Activated T-cell treated with anti-CD3 and anti-CD28 coated beads, Interleukin-2, amount 50 U/mL, for 24 hours (primary cell): ENCODE measurements around the gene SEC14L2.

Source experiments
- DNase-seq: peaks from one replicate; pipeline ENCODE4 v3.0.0-alpha.2; 2020
- H3K27ac Mint-ChIP-seq: 2 replicates; pipeline ENCODE4 v1.8.0; 2020; ENCODE audit warnings: mild to moderate bottlenecking, mixed read lengths
- H3K27me3 Mint-ChIP-seq: 2 replicates; pipeline ENCODE4 v1.8.0; 2020; ENCODE audit warnings: mixed read lengths
- H3K36me3 Mint-ChIP-seq: 2 replicates; pipeline ENCODE4 v1.8.0; 2020; ENCODE audit warnings: low read depth, mixed read lengths
- H3K4me1 Mint-ChIP-seq: 2 replicates; pipeline ENCODE4 v1.8.0; 2020; ENCODE audit warnings: low read depth, mixed read lengths
- H3K4me3 Mint-ChIP-seq: 2 replicates; pipeline ENCODE4 v1.8.0; 2020; ENCODE audit warnings: mild to moderate bottlenecking, moderate library complexity, mixed read lengths
- H3K9me3 Mint-ChIP-seq: 2 replicates; pipeline ENCODE4 v1.8.0; 2020; ENCODE audit warnings: mixed read lengths

The SEC14L2 gene

GRCh38 chr22:30396871-30397655 is at the start of gene SEC14L2:
Gene SEC14L2 (plus strand): TSS chr22:30397018. CDS start chr22:30397117, 99 bp downstream.
- Mint-ChIP-seq H3K36me3 (peaks cover 15% of the 10 kb centered on the region), H3K27me3 (peaks cover 4% of the 10 kb centered on the region), H3K4me3 (peak within 1 kb of the TSS; percentile 90), H3K4me1 (peaks cover 49% of the 10 kb centered on the region), H3K9me3 (no peaks in the 10 kb centered on the region), H3K27ac (peak within 1 kb of the TSS; percentile 87)
- DNase-seq = peak; percentile 81

DNA sequence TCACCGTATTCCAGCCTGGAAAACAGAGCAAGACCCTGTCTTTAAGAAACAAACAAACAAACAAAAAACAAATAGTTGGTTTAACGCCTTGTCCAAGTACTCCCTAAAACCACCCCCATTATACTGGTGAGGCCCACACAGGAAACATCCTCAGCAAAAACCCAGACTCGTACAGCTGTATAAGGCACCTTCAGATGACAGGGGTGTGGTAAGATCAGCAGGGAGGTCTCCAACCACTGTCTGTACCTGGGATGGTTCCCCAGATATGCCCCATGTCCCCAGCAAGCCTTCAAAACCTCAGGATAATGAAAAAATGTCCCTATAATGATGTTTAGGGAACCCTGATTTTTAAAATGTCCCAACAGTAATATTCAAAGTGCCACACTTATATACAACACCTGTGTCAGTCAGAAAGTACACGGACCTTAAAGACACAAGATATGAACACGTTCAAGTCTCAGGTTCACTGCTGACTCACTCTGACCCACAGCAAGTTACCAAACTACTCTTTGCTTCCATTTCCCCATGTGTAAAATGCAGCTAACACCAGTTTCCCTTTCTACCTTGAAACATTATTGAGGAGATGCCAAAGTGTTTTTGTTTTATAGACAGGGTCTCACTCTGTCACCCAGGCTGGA is 49.4 kb upstream of the SEC14L2 start:
- H3K4me1 Mint-ChIP-seq = peaks cover 76% of the 10 kb centered on the region
- no peaks in the 10 kb centered on the region for H3K9me3 Mint-ChIP-seq
- peak overlapping the region; percentile 12 for H3K4me3 Mint-ChIP-seq
- DNase-seq = no peak
- no peaks in the 10 kb centered on the region for H3K27me3 Mint-ChIP-seq
- H3K36me3 Mint-ChIP-seq = peaks cover 99% of the 10 kb centered on the region
- peak overlapping the region; percentile 83 for H3K27ac Mint-ChIP-seq

GRCh38 chr22:30348404-30348803 is 48.4 kb upstream of the SEC14L2 start:
- peak overlapping the region; percentile 33 for H3K4me3 Mint-ChIP-seq
- H3K9me3 Mint-ChIP-seq = no peaks in the 10 kb centered on the region
- DNase-seq = no peak
- H3K27ac Mint-ChIP-seq = peak overlapping the region; percentile 83
- no peaks in the 10 kb centered on the region for H3K27me3 Mint-ChIP-seq
- peaks cover 80% of the 10 kb centered on the region for H3K4me1 Mint-ChIP-seq
- peaks cover 97% of the 10 kb centered on the region for H3K36me3 Mint-ChIP-seq

- peak overlapping the region; percentile 83 for H3K27ac Mint-ChIP-seq
- peak overlapping the region; percentile 33 for H3K4me3 Mint-ChIP-seq
- DNase-seq = no peak
- peaks cover 97% of the 10 kb centered on the region for H3K36me3 Mint-ChIP-seq
- H3K27me3 Mint-ChIP-seq = no peaks in the 10 kb centered on the region
- H3K9me3 Mint-ChIP-seq = no peaks in the 10 kb centered on the region
- peaks cover 84% of the 10 kb centered on the region for H3K4me1 Mint-ChIP-seq
Observed at GRCh38 chr22:30348809-30349208, 48.0 kb upstream of the SEC14L2 start.

DNA sequence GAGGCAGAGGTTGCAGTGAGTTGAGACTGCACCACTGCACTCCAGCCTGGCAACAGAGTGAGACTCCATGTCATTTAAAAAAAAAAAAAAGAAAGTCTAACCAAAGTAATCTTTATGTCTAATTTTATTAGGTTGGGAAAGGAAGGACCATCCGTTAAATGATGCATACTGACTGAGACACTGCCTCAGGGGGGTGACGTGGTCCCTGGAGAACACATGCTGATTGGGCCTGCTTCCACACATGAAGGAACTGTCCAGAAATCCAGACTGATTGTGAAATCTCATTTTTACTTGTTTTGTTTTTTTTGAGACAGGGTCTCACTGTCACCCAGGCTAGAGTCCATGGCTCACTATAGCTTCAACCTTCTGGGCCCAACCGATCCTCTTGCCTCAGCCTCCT is 45.6 kb upstream of the SEC14L2 start:
- H3K27me3 Mint-ChIP-seq = no peaks in the 10 kb centered on the region
- peak overlapping the region; percentile 83 for H3K27ac Mint-ChIP-seq
- H3K4me1 Mint-ChIP-seq = peaks cover 85% of the 10 kb centered on the region
- H3K36me3 Mint-ChIP-seq = peaks cover 95% of the 10 kb centered on the region
- DNase-seq = no peak
- H3K4me3 Mint-ChIP-seq = no peak overlapping the region
- H3K9me3 Mint-ChIP-seq = no peaks in the 10 kb centered on the region

DNA sequence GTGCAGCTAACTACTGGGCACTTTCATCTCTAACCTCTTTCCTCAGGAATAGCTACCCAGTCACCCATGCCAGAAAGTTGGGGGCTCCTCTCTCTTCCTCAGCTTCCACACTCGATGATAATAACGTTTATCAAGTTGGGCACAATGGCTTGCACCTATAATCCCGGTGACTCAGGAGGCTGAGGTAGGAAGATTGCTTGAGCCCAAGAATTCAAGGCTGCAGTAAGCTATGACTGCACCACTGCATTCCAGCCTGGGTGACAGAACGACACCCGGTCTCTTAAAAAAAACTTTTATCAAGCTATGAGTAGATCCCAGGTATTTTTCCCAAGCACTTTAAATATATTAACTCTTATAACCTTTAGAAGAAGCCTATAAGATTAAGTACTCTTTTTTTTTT is 42.2 kb upstream of the SEC14L2 start:
- Mint-ChIP-seq H3K4me1 (peaks cover 65% of the 10 kb centered on the region), H3K4me3 (peak overlapping the region; percentile 96), H3K9me3 (no peaks in the 10 kb centered on the region), H3K27ac (peak overlapping the region; percentile 75), H3K36me3 (peaks cover 67% of the 10 kb centered on the region), H3K27me3 (no peaks in the 10 kb centered on the region)
- DNase-seq = no peak

GRCh38 chr22:30356449-30357235 is 40.2 kb upstream of the SEC14L2 start, which contains the start of the genes CCDC157 and SF3A1:
Gene CCDC157 (plus strand): TSS chr22:30357007. CDS start chr22:30366001, 8,994 bp downstream.
Gene SF3A1 (minus strand): TSS chr22:30356894. CDS start chr22:30356792, 102 bp downstream.
- Mint-ChIP-seq H3K27me3 (no peaks in the 10 kb centered on the region), H3K27ac (peak within 1 kb of the TSS; percentile 96), H3K4me3 (peak within 1 kb of the TSS; percentile 96), H3K4me1 (peaks cover 45% of the 10 kb centered on the region), H3K36me3 (peaks cover 47% of the 10 kb centered on the region), H3K9me3 (no peaks in the 10 kb centered on the region)
- peak; percentile 90 for DNase-seq

- peaks cover 41% of the 10 kb centered on the region for H3K36me3 Mint-ChIP-seq
- H3K9me3 Mint-ChIP-seq = no peaks in the 10 kb centered on the region
- no peaks in the 10 kb centered on the region for H3K27me3 Mint-ChIP-seq
- DNase-seq = no peak
- peak overlapping the region; percentile 96 for H3K4me3 Mint-ChIP-seq
- H3K27ac Mint-ChIP-seq = peak overlapping the region; percentile 96
- peaks cover 40% of the 10 kb centered on the region for H3K4me1 Mint-ChIP-seq
Observed at GRCh38 chr22:30357236-30357570, 39.6 kb upstream of the SEC14L2 start.

DNA sequence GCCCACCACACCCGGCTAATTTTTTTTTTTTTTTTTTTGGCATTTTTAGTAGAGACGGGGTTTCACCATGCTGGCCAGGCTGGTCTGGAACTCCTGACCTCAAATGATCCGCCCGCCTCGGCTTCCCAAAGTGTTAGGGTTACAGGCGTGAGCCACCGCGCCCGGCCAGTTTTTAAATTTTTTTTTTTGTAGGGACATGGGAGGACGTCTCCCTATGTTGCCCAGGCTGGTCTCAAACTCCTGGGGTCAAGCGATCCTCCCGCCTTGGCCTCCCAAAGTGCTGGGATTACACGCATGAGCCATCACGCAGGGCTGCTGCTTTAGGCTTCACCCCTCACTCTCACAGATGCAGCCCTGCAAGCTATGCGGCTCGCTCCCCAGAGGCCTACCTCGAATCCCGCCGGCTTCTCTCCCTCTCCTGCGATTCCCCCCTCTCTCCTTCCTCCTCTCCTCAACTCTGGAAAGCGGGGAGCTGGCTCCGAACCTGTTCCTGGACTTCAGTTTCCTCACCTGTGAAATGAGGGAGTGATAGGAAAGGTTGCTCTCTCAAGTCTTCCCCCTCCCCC is 39.1 kb upstream of the SEC14L2 start:
- H3K36me3 Mint-ChIP-seq = peaks cover 36% of the 10 kb centered on the region
- H3K4me1 Mint-ChIP-seq = peaks cover 36% of the 10 kb centered on the region

GRCh38 chr22:30358541-30358940 is 38.3 kb upstream of the SEC14L2 start:
- Mint-ChIP-seq H3K4me3 (no peak overlapping the region), H3K9me3 (no peaks in the 10 kb centered on the region), H3K27me3 (no peaks in the 10 kb centered on the region), H3K4me1 (peaks cover 30% of the 10 kb centered on the region), H3K27ac (no peak overlapping the region), H3K36me3 (peaks cover 30% of the 10 kb centered on the region)
- no peak for DNase-seq

More for the DNA sequence above, 39.1 kb upstream of the SEC14L2 start:
- H3K4me3 Mint-ChIP-seq = peak overlapping the region; percentile 96
- no peaks in the 10 kb centered on the region for H3K27me3 Mint-ChIP-seq
- no peak for DNase-seq
- H3K27ac Mint-ChIP-seq = peak overlapping the region; percentile 68
- H3K9me3 Mint-ChIP-seq = no peaks in the 10 kb centered on the region

DNA sequence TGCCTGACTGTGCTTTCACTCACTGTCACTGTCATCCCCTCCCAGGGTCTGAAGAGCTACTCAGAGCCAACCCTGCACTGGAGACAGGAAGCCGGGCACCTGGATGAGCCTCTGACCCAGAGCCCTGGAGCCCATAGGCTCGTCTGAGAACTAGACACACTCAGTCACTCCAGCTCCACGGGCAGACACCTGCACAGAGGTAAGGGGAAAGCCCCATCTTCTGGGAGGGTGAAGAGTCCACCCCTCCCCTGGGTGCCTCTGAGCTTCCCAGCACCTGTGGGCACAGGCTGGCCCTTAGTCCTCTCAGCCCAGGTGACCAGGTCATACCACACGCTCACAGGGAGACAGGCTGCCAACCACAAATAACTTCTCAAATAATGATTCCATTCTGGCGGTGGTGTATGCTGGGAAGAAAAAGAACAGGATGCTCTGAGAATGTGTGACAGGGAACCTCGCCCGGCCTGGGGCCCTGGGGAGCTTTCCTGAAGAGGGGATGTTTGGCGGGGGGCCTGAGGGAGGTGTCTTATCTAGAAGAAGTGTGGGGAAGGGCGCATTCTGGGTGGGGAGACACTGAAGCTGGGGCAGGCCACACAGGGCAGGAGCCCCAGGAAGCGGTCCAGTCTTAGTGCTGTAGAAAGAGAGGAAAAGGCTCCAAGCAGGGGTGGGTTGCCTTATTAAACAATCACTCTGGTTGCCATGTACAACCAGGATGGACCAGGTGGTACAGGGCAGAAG is 34.7 kb upstream of the SEC14L2 start:
- Mint-ChIP-seq H3K4me3 (no peak overlapping the region), H3K27me3 (no peaks in the 10 kb centered on the region), H3K4me1 (peaks cover 8% of the 10 kb centered on the region), H3K9me3 (no peaks in the 10 kb centered on the region), H3K36me3 (peaks cover 3% of the 10 kb centered on the region), H3K27ac (peak overlapping the region; percentile 59)
- DNase-seq = no peak

- Mint-ChIP-seq H3K36me3 (peaks cover 3% of the 10 kb centered on the region), H3K27ac (no peak overlapping the region), H3K4me3 (no peak overlapping the region), H3K4me1 (peaks cover 4% of the 10 kb centered on the region), H3K27me3 (no peaks in the 10 kb centered on the region), H3K9me3 (no peaks in the 10 kb centered on the region)
- DNase-seq = no peak
Observed at GRCh38 chr22:30362651-30363281, 34.1 kb upstream of the SEC14L2 start.

GRCh38 chr22:30365891-30366290 is 30.9 kb upstream of the SEC14L2 start:
- Mint-ChIP-seq H3K27ac (no peak overlapping the region), H3K4me1 (no peaks in the 10 kb centered on the region), H3K27me3 (no peaks in the 10 kb centered on the region), H3K4me3 (no peak overlapping the region), H3K36me3 (peaks cover 3% of the 10 kb centered on the region), H3K9me3 (no peaks in the 10 kb centered on the region)
- DNase-seq = no peak
